GM19395 (cell line): ENCODE measurements around the gene KRTAP19-3.
"Not testable (repeated sequence)": the region's sequence is repeated elsewhere in the genome, so short reads cannot be mapped to it uniquely, and the experiment has no call there.

Source experiments
- ATAC-seq: cut with Tn5 transposase; IDR thresholded peaks from one replicate; pipeline ENCODE4 v1.9.1; 2021; ENCODE audit warnings: mild to moderate bottlenecking, moderate library complexity; ENCODE audit not compliant: unreplicated experiment

KRTAP19-3 gene

GRCh38 chr21:30491963-30492428 lies at the start of gene KRTAP19-3:
KRTAP19-3 (minus strand) TSS chr21:30492013; CDS start chr21:30491957, 56 bp downstream.
- ATAC-seq, result no peak

- ATAC-seq, result no peak
These were observed 27.1 kb upstream of the KRTAP19-3 start for GRCh38 chr21:30518876-30519275.

- no peak for ATAC-seq
These were observed 23.9 kb upstream of the KRTAP19-3 start for GRCh38 chr21:30515681-30516080.

GRCh38 chr21:30505621-30506205 lies 13.9 kb upstream of the KRTAP19-3 start:
- not testable (repeated sequence) for ATAC-seq

GRCh38 chr21:30502041-30502440 lies 10.2 kb upstream of the KRTAP19-3 start, which contains the start of gene KRTAP19-5:
KRTAP19-5 (minus strand) TSS chr21:30502141; CDS start chr21:30502090, 51 bp downstream.
- no peak for ATAC-seq

- ATAC-seq, result no peak
These were observed 5.3 kb upstream of the KRTAP19-3 start, which contains the start of gene KRTAP19-4 for GRCh38 chr21:30497065-30497464. KRTAP19-4 (minus strand) TSS chr21:30497165; CDS start chr21:30497110, 55 bp downstream.

DNA sequence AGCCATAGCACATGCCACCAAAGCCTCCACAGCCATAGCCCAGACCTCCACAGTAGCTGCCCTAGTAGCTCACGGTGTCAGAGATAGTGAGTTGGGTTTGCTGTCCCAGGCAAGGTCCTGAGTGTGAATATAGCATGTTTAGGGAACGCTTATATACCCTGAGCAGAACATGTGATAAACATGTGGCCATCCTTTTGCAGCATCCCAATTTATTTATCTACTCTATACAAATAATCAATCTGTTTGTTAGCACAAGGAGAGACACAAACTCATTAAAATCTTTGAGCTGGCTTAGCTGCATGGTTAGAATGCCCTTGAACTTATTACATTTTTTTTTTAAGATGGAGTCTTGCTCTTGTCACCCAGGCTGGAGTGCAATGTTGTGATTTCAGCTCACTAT lies 4.5 kb downstream of the KRTAP19-3 start, which contains the start of gene KRTAP19-2:
Gene KRTAP19-2, minus strand, starts transcription at position 101 of the 400 bp plus-strand sequence. Its CDS starts 88 bp downstream, at position 13.
- ATAC-seq, result no peak

DNA sequence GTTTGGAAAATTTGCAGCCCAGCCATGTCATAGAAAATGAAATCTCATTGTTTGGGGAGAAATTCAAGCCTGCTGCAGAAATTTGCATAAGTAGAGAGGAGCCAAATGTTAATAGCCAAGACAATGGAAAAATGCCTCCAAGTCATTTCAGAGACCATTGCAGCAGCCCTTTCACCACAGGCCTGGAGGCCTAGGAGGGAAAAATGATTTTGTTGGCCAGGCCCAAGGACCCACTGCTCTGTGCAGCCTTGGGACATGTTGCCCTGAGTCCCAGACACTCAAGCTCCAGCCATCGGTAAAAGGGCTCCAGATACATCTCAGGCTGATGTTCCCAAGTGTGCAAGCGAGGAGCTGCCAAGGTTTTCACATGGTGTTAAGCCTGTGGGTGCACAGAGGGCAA lies 5.6 kb downstream of the KRTAP19-3 start:
- ATAC-seq, result no peak

DNA sequence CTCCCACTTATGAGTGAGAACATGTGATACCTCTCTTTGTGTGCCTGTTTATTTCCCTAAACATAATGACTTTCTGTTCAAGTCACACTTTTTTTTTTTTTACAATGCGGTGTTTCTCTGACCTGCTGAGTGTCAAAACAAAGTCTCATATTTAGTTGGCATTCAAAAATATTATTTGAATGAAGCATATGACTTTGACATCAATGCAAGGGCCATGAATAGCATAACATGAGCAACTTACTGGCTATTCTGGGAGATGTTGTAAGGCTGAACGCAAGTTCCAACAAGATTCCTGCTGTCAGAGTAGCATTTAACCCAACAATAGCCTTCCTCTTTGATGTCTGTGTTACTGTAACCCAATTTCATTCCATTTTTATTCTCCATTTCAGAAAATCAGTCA lies 9.7 kb downstream of the KRTAP19-3 start:
- ATAC-seq, result no peak

GRCh38 chr21:30480145-30480544 lies 11.7 kb downstream of the KRTAP19-3 start, which contains the start of gene KRTAP19-1:
KRTAP19-1 (minus strand) TSS chr21:30480367; CDS start chr21:30480317, 50 bp downstream.
- no peak for ATAC-seq

DNA sequence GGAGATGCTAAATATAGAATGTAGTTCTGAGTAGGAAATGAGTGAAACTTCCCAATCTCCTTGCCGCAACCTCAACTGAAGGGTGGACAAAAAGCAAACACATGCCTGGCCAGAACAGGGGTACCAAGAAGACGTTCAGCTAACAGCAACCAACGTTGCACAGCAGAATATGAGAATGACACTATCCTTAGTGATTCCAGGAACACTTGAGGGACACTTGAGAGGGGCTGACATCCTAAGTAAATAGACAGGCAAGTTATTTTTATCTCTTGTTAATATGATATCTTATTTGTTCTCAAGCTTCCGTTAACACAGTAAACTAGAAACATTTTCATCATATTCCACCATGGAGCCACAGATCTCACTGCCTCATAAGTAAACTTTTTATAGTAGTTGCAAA lies 12.6 kb downstream of the KRTAP19-3 start:
- ATAC-seq, result no peak

DNA sequence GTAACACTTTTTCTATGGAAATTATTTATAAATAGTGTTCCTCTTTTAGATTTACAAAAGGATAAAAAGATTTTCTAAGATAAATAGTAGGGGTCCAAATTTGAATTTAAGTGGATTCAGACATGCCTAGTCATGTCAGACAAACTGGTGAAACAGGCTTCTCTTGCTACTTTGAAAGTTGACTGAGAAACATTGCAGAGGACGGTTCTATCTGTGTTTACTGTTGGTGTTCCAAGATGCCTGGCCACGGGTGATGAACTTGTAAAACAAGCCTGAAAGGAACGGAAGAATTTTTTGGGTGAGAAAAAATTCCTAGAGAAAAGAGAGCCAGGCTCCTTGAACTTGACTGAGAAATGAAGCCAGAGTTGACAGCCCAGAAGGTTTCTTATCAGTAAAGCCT lies 13.8 kb downstream of the KRTAP19-3 start:
- ATAC-seq, result no peak

DNA sequence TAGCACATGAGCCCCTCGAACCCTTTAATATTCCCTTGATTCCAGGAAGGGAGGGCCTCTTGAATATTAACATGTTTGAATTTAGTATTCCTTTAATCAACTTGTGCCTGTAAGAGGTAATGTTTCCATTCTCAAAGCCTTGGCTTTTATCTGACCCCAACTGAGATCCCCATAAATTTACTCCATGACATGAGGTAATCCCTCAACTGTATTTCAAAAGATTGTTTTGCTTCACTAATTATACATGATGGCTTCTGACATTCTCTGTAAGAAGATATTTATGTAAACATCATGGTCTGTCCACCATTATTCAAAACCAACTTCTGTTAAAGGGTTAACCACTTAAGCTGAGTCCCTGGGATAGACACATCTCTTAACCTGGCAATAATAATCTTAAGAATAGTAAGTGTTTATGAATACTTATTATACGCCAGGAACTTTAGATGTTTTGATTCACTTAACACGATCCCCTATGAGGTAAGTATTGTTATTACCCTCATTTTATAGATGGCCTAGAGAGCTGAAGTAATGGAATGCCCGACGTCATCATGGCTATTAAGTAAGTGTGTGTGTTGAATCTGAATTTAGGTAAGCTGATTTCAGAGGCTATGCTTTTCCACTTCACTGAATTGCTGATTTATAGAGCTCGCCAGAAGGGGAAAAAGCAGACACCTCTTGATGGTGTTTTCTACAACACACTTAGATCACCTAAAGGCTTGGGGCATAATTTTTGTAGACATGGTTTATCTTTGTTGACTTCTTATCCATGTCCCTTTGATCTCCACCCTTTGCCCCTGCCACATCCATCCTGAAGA lies 22.7 kb downstream of the KRTAP19-3 start:
- no peak for ATAC-seq

DNA sequence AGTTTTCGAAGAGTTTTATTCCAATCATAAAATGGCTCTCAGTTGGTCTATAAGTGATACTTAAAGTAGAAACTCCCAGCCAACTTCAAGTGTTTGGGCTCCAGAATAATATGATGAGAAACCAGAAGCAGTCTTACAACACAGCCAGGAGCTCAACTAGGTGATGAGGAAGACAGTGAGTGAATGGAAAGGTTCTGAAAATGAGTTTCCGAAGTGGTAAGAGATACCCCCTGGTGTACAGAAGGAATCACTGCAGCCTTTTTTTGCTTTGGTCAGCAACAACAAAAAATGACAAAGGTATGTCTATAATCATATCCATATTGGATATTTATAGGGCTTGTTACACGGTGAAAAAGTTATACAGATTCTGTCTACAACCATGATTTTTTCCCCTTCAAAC lies 28.1 kb downstream of the KRTAP19-3 start:
- ATAC-seq, result no peak

- no peak for ATAC-seq
These were observed 43.3 kb downstream of the KRTAP19-3 start for GRCh38 chr21:30448514-30448913.

DNA sequence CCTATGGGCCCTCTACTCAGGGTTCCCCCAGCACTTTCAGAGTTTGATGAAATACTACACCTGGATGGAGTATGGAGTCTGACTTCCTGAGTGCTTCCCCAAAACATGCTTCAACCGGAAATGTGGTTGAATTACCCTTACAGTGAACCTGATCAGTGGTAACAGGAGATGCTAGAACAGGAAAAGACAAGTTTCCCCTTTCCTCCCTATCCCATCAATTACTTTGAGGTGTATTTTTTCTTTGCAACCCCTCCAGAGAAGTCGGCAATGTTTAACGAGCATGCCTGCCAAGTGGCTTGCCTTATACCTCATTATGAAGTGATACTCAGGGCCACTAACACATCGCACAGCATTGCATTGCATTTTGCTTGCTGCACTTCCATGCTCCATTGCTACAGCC lies 44.8 kb downstream of the KRTAP19-3 start:
- no peak for ATAC-seq

- ATAC-seq, result no peak
These were observed 47.6 kb downstream of the KRTAP19-3 start for GRCh38 chr21:30444204-30444603.

DNA sequence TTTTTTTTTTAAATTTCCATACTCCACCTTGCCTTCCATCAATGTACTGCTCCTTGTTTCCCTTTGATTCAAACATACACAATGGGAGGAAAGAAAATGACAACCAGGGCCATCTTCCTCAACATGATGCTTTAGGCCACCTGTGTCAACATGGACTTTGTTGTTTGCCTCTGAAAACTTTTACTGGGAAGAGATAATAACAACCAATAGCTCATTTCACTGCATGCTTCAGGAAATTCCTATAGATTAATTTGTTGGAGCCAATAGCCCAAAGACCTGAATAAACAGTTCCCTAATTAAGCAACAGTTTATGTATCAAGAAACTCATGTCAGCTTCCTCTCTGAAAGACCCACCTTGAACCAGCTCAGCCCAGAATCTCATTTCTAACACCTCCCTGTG lies 48.6 kb downstream of the KRTAP19-3 start:
- no peak for ATAC-seq
